Pancreas (tissue), 10 donors: Measurements from ENCODE around the gene INSYN1. TPM values are rescaled to one million over a fixed set of nuclear protein-coding genes. Genes with fewer than 3 reads are reported as not detected.
A peak's percentile ranks its signal among the peaks of the same experiment; 100 is the strongest.

Experiments
- ATAC-seq, 4 donors: fragments of 200-7000 bp; cut with Tn5 transposase; one replicate each; pipeline versions ENCODE4 v1.8.0 to v1.9.1; 2020; ENCODE audit warnings: mild to moderate bottlenecking in 4 of 4, moderate library complexity in 4 of 4
- DNase-seq, 6 donors: peaks; one replicate each; pipeline ENCODE4 v3.0.0-alpha.2; 2020
- FAIRE-seq: peaks from 2 replicates; lab custom pipeline; 2012; peaks lifted over from hg19 to GRCh38; lab: Jason Lieb, UNC
- H3K27ac ChIP-seq, 4 donors: fragments of 200-600 bp; sonication (generic); 1 replicate in 3 of 4; 2 replicates in 1 of 4; pipeline versions ENCODE4 v1.5.0 to v1.8.0; 2020
- H3K27me3 ChIP-seq, 4 donors: fragments of 200-600 bp; one replicate each; pipeline ENCODE4 v1.8.0; 2021
- H3K36me3 ChIP-seq, 3 donors: fragments of 200-600 bp; sonication (generic) in 1 of 3; one replicate each; pipeline versions ENCODE4 v1.5.0 to v1.8.0; 2020 to 2021
- H3K4me1 ChIP-seq, 3 donors: fragments of 200-600 bp; one replicate each; pipeline ENCODE4 v1.8.0; 2021
- H3K4me3 ChIP-seq, 4 donors: fragments of 200-600 bp; sonication (generic) in 2 of 4; one replicate each; pipeline versions ENCODE4 v1.5.0 to v1.8.0; 2020 to 2021
- H3K9me3 ChIP-seq, 4 donors: fragments of 200-600 bp; one replicate each; pipeline ENCODE4 v1.8.0; 2021
- CTCF ChIP-seq, 4 donors: fragments of 200-600 bp; sonication (generic) in 3 of 4; IDR thresholded peaks; one replicate each; pipeline versions ENCODE4 v1.5.0 to v1.8.0; 2021; ENCODE audit warnings: antibody characterized with exemption in 4 of 4
- WGBS, 2 donors: extraction: QIAGEN DNeasy Blood & Tissue Kit; methylation state at CpG; one replicate each; pipeline ENCODE4 v1.1.7; 2013; 5-methylcytosine and 5-hydroxymethylcytosine counted together
- intact Hi-C, 3 donors: fragments of 100-400 bp; cut with DNase I; formaldehyde crosslinking; loops; one replicate each; pipeline versions ENCODE4 v1.11.1 to v1.14.2; 2022
- polyA plus RNA-seq, 2 donors: library from polyadenylated mRNA; stranded (reverse); fragments of 200-250 nt; gene quantifications; one replicate each; pipeline ENCODE4 v1.2.3, GENCODE V29; 2013
- total RNA-seq, 6 donors: library from RNA; stranded (reverse); fragmentation: NEBNext Ultra II Directional in 4 of 6; extraction: Animal tissue kit (Norgen Biotek cat#: 25700) in 4 of 6; gene quantifications; one replicate each; pipeline versions ENCODE4 v1.2.1 to v1.2.4, GENCODE V29; 2021 to 2023
- donor health status: healthy with polysubstance abuse.
- donor health status: DM: no; HTN: no; CAD: no; lungs with moderate emphysema.
- donor health status: DM: no; HTN: no; CAD: no.
- donor health status: control.
- donor health status: control.
- donor health status: Bipolar disorder and iron deficiency.
- donor health status: DM: yes; HTN: yes; CAD: no.
- donor health status: DM: no; HTN: no; CAD: no.
- donor health status: DM: no; HTN: no; CAD: no.
- donor health status: DM: yes; HTN: yes; CAD: no.

The INSYN1 gene
- total and polyA plus RNA-seq, 8 donors, result 0.42 to 28.2 (median 1.7) TPM

- Histone ChIP-seq H3K4me3 (no peak overlapping the region), H3K9me3 (no peaks in the 10 kb centered on the region), H3K27ac (no peak overlapping the region), H3K4me1 (no peaks in the 10 kb centered on the region), H3K36me3 (peaks cover 0 to 22% (median 0%) of the 10 kb centered on the region in 3 donors), H3K27me3 (no peaks in the 10 kb centered on the region)
- FAIRE-seq, result no peak
- no peak for TF ChIP-seq CTCF (IDR thresholded peaks at IDR 0.05)
- no peak for DNase-seq
- ATAC-seq, result no peak
- WGBS, 2 donors, result 75 to 80% methylated on average over 5 of the region's 5 CpGs
- intact Hi-C loops, result no loop called here
Observed at GRCh38 chr15:73710321-73710720, 42.8 kb downstream of the INSYN1 start.

GRCh38 chr15:73709686-73710085, 43.5 kb downstream of the INSYN1 start:
- Histone ChIP-seq H3K36me3 (peaks cover 0 to 22% (median 0%) of the 10 kb centered on the region in 3 donors), H3K4me3 (no peak overlapping the region), H3K27ac (no peak overlapping the region), H3K9me3 (no peaks in the 10 kb centered on the region), H3K4me1 (no peaks in the 10 kb centered on the region), H3K27me3 (no peaks in the 10 kb centered on the region)
- ATAC-seq, result no peak
- intact Hi-C loops, result loop anchor here in 1 of 3 donors (10.0 kb wide), 1 partner anchor 145 kb away; no protein-coding TSS in a partner anchor
- no peak for TF ChIP-seq CTCF (IDR thresholded peaks at IDR 0.05)
- no peak for DNase-seq
- WGBS, 2 donors, result 86 to 93% methylated on average over 4 of the region's 4 CpGs
- no peak for FAIRE-seq

GRCh38 chr15:73709241-73709640, 43.9 kb downstream of the INSYN1 start:
- no peak overlapping the region for H3K27ac ChIP-seq
- DNase-seq (peak in 1 of 6 donors; percentile 38), ATAC-seq (no peak), FAIRE-seq (no peak)
- H3K9me3 ChIP-seq, result no peaks in the 10 kb centered on the region
- H3K4me3 ChIP-seq, result no peak overlapping the region
- TF ChIP-seq CTCF (IDR thresholded peaks at IDR 0.05), result no peak
- intact Hi-C loops, result loop anchor here in 1 of 3 donors (10.0 kb wide), 1 partner anchor 144 kb away; no protein-coding TSS in a partner anchor
- H3K4me1 ChIP-seq, result no peaks in the 10 kb centered on the region
- peaks cover 0 to 22% (median 0%) of the 10 kb centered on the region in 3 donors for H3K36me3 ChIP-seq
- no peaks in the 10 kb centered on the region for H3K27me3 ChIP-seq
- 95 to 99% methylated on average over 6 of the region's 6 CpGs for WGBS, 2 donors

- peaks cover 0 to 22% (median 0%) of the 10 kb centered on the region in 3 donors for H3K36me3 ChIP-seq
- 93% methylated on average over 6 of the region's 6 CpGs for WGBS, 2 donors
- TF ChIP-seq CTCF (IDR thresholded peaks at IDR 0.05), result no peak
- no peaks in the 10 kb centered on the region for H3K9me3 ChIP-seq
- H3K4me3 ChIP-seq, result no peak overlapping the region
- H3K27me3 ChIP-seq, result no peaks in the 10 kb centered on the region
- H3K27ac ChIP-seq, result no peak overlapping the region
- no peak for ATAC-seq
- no peak for DNase-seq
- intact Hi-C loops, result loop anchor here in 1 of 3 donors (10.0 kb wide), 1 partner anchor 144 kb away; no protein-coding TSS in a partner anchor
- H3K4me1 ChIP-seq, result no peaks in the 10 kb centered on the region
- FAIRE-seq, result no peak
Observed at GRCh38 chr15:73708691-73709090, 44.5 kb downstream of the INSYN1 start.
